Breast epithelium (tissue), 4 donors: Measurements from ENCODE around the gene FHL1. TPM values are rescaled to one million over a fixed set of nuclear protein-coding genes. Genes with fewer than 3 reads are reported as not detected.

Source experiments
- DNase-seq, 2 donors: peaks; one replicate each; pipeline ENCODE4 v3.0.0-alpha.2; 2019; ENCODE audit warnings: low spot score in 2 of 2
- H3K27ac ChIP-seq, 2 donors: fragments of 200-600 bp; sonication (generic) in 1 of 2; one replicate each; pipeline ENCODE4 v1.5.1; 2016 to 2019; ENCODE audit warnings: mild to moderate bottlenecking in 1 of 2
- H3K27me3 ChIP-seq, 2 donors: fragments of 200-600 bp; sonication (generic) in 1 of 2; one replicate each; pipeline versions ENCODE4 v1.5.1 to v1.6.0; 2017 to 2019; ENCODE audit warnings: control low read depth in 1 of 2, mild to moderate bottlenecking in 1 of 2
- H3K36me3 ChIP-seq: fragments of 200-600 bp; one replicate; pipeline ENCODE4 v1.5.1; 2019
- H3K4me1 ChIP-seq, 2 donors: fragments of 200-600 bp; sonication (generic); one replicate each; pipeline ENCODE4 v1.5.1; 2016 to 2019; ENCODE audit warnings: control low read depth in 1 of 2
- H3K4me3 ChIP-seq, 3 donors: fragments of 200-600 bp; sonication (generic); 1 replicate in 2 of 3; 2 replicates in 1 of 3; pipeline ENCODE4 v1.5.1; 2016 to 2019; ENCODE audit warnings: mild to moderate bottlenecking in 3 of 3, moderate library complexity in 2 of 3
- H3K9me3 ChIP-seq, 2 donors: fragments of 200-600 bp; sonication (generic) in 1 of 2; one replicate each; pipeline ENCODE4 v1.5.1; 2016 to 2019; ENCODE audit warnings: control low read depth in 1 of 2
- CTCF ChIP-seq, 3 donors: fragments of 450-650 bp; IDR thresholded peaks; one replicate each; pipeline ENCODE4 v1.5.1; 2016 to 2017; ENCODE audit warnings: antibody characterized with exemption in 3 of 3, mild to moderate bottlenecking in 3 of 3, moderate library complexity in 3 of 3
- POLR2A ChIP-seq: fragments of 450-650 bp; IDR thresholded peaks from one replicate; pipeline ENCODE4 v1.6.1; 2016; ENCODE audit warnings: antibody characterized with exemption, mild to moderate bottlenecking, moderate library complexity
- POLR2AphosphoS5 ChIP-seq, 3 donors: sonication (generic); formaldehyde crosslinking; IDR thresholded peaks; one replicate each; pipeline ENCODE4 v1.6.1; 2017; ENCODE audit warnings: antibody characterized with exemption in 3 of 3
- intact Hi-C: fragments of 100-400 bp; cut with DNase I; formaldehyde crosslinking; loops from one replicate; pipeline ENCODE4 v1.15.1; 2023; ENCODE audit warnings: low total_unique reads
- total RNA-seq, 3 donors: library from RNA; depleted of rRNA; stranded (reverse); fragments of >200 nt; gene quantifications; one replicate each; pipeline ENCODE4 v1.1.0, GENCODE V29; 2016

FHL1 gene
- total RNA-seq, 3 donors from 2014 or later: 299 to 1,250 (median 654) TPM

- intact Hi-C loops: no loop called here
- Histone ChIP-seq H3K9me3 (no peaks in the 10 kb centered on the region), H3K27me3 (peaks cover 0 to 76% of the 10 kb centered on the region in 2 donors), H3K36me3 (no peaks in the 10 kb centered on the region), H3K27ac (no peak overlapping the region), H3K4me3 (no peak overlapping the region), H3K4me1 (no peaks in the 10 kb centered on the region)
- no peak for TF ChIP-seq POLR2A
- no peak for DNase-seq
These were observed 62.9 kb downstream of the FHL1 start for GRCh38 chrX:136210243-136210642.

- H3K27me3 ChIP-seq: peaks cover 0 to 71% of the 10 kb centered on the region in 2 donors
- no peak overlapping the region for H3K4me3 ChIP-seq
- H3K4me1 ChIP-seq: no peaks in the 10 kb centered on the region
- intact Hi-C loops: no loop called here
- TF ChIP-seq CTCF (IDR thresholded peaks at IDR 0.05) (no peak), POLR2AphosphoS5 (IDR thresholded peaks at IDR 0.05) (no peak), POLR2A (no peak)
- DNase-seq: no peak
- no peak overlapping the region for H3K27ac ChIP-seq
- H3K36me3 ChIP-seq: no peaks in the 10 kb centered on the region
- no peaks in the 10 kb centered on the region for H3K9me3 ChIP-seq
These were observed 63.5 kb downstream of the FHL1 start for GRCh38 chrX:136210806-136211205.

GRCh38 chrX:136211766-136212556 is 64.6 kb downstream of the FHL1 start:
- Histone ChIP-seq H3K36me3 (no peaks in the 10 kb centered on the region), H3K27ac (peak overlapping the region in 1 of 2 donors; percentile 43), H3K4me3 (no peak overlapping the region), H3K9me3 (no peaks in the 10 kb centered on the region), H3K27me3 (peaks cover 0 to 62% of the 10 kb centered on the region in 2 donors), H3K4me1 (no peaks in the 10 kb centered on the region)
- TF ChIP-seq POLR2A (no peak), POLR2AphosphoS5 (IDR thresholded peaks at IDR 0.05) (no peak), CTCF (IDR thresholded peaks at IDR 0.05) (no peak)
- no peak for DNase-seq
- intact Hi-C loops: no loop called here

GRCh38 chrX:136212557-136213111 is 65.3 kb downstream of the FHL1 start:
- intact Hi-C loops: no loop called here
- H3K27me3 ChIP-seq: peaks cover 0 to 55% of the 10 kb centered on the region in 2 donors
- H3K4me3 ChIP-seq: no peak overlapping the region
- no peaks in the 10 kb centered on the region for H3K4me1 ChIP-seq
- no peaks in the 10 kb centered on the region for H3K36me3 ChIP-seq
- DNase-seq: no peak
- peak overlapping the region in 1 of 2 donors; percentile 43 for H3K27ac ChIP-seq
- no peaks in the 10 kb centered on the region for H3K9me3 ChIP-seq
- no peak for TF ChIP-seq CTCF (IDR thresholded peaks at IDR 0.05)
- TF ChIP-seq POLR2A: no peak
- no peak for TF ChIP-seq POLR2AphosphoS5 (IDR thresholded peaks at IDR 0.05)

- Histone ChIP-seq H3K27ac (peak overlapping the region in 1 of 2 donors; percentile 52), H3K27me3 (peaks cover 0 to 40% of the 10 kb centered on the region in 2 donors), H3K9me3 (no peaks in the 10 kb centered on the region), H3K4me3 (no peak overlapping the region), H3K36me3 (no peaks in the 10 kb centered on the region), H3K4me1 (no peaks in the 10 kb centered on the region)
- no peak for DNase-seq
- TF ChIP-seq CTCF (IDR thresholded peaks at IDR 0.05) (no peak), POLR2AphosphoS5 (IDR thresholded peaks at IDR 0.05) (no peak), POLR2A (no peak)
- intact Hi-C loops: no loop called here
These were observed 67.2 kb downstream of the FHL1 start for GRCh38 chrX:136214551-136214950.
